Immature natural killer cell (primary cell): Measurements from ENCODE around the gene GRIK3. TPM values are rescaled to one million over a fixed set of nuclear protein-coding genes. Genes with fewer than 3 reads are reported as not detected.
A peak's percentile ranks its signal among the peaks of the same experiment; 100 is the strongest.

ENCODE experiments used
- DNase-seq, 3 donors: peaks; one replicate each; pipeline ENCODE4 v3.0.0; 2022; ENCODE audit warnings: mixed read lengths in 1 of 3
- H3K27ac Mint-ChIP-seq, 6 donors: one replicate each; pipeline ENCODE4 v1.8.0; 2020; ENCODE audit warnings: mixed read lengths in 6 of 6, mild to moderate bottlenecking in 5 of 6, inconsistent platforms in 4 of 6, moderate library complexity in 3 of 6
- H3K27me3 Mint-ChIP-seq, 3 donors: one replicate each; pipeline ENCODE4 v1.8.0; 2020 to 2021; ENCODE audit warnings: low read depth in 3 of 3, mild to moderate bottlenecking in 3 of 3, mixed read lengths in 3 of 3, moderate library complexity in 3 of 3, inconsistent platforms in 1 of 3
- H3K36me3 Mint-ChIP-seq, 3 donors: one replicate each; pipeline ENCODE4 v1.8.0; 2020; ENCODE audit warnings: mixed read lengths in 3 of 3, inconsistent platforms in 2 of 3, mild to moderate bottlenecking in 2 of 3
- H3K4me1 Mint-ChIP-seq, 2 donors: one replicate each; pipeline ENCODE4 v1.8.0; 2020; ENCODE audit warnings: inconsistent platforms in 2 of 2, mild to moderate bottlenecking in 2 of 2, mixed read lengths in 2 of 2, moderate library complexity in 1 of 2
- H3K4me3 Mint-ChIP-seq, 5 donors: one replicate each; pipeline ENCODE4 v1.8.0; 2020; ENCODE audit warnings: mild to moderate bottlenecking in 5 of 5, mixed read lengths in 5 of 5, inconsistent platforms in 3 of 5, moderate library complexity in 3 of 5
- H3K9me3 Mint-ChIP-seq, 6 donors: one replicate each; pipeline ENCODE4 v1.8.0; 2020; ENCODE audit warnings: mild to moderate bottlenecking in 6 of 6, mixed read lengths in 6 of 6, inconsistent platforms in 4 of 6, moderate library complexity in 3 of 6
- polyA plus RNA-seq, 3 donors: library from polyadenylated mRNA; unstranded; fragments of 300-500 nt; fragmentation: Illumina TruSeq; gene quantifications; one replicate each; pipeline ENCODE4 v1.2.3, GENCODE V29; 2021

GRIK3 gene
- polyA plus RNA-seq, 3 donors from 2014 or later = not detected

DNA sequence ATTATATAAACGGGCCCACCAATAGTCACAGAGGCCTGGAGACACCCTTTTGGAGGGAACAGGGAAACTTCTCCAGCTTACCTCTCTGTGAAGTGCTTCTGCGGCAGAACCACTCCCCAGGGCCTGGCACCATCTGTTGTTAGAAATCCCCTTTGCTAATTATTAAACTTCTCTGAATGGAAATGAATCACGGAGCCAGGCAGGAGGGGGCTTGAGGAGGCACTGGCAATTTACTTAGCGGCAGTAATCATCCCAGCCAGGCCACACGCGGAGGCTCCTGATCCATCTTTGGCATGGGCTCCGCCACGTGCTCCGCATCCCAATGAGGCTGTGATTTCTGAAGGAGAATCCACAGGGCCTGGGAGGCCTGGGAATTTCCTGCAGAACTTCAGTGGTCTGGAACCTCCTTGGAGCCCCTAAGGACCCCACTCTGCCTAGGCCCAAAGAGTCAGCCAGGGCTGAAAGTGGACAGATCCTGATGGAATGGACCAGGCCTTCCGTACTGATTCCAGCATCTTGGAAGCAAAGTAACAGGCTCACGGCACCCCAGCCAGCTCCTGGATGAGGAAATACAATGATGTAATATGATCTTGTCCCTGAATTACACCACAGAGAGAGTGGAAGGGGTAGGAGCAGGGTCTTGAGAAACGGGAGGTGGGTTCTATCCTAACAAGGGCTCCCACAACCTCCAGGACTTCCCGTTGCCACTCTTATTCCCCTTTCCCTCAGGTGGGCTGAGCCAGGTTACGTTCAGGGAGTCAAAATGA lies 62.3 kb downstream of the GRIK3 start:
- H3K4me1 Mint-ChIP-seq = no peaks in the 10 kb centered on the region
- no peak overlapping the region for H3K4me3 Mint-ChIP-seq
- peaks cover 0 to 2% (median 0%) of the 10 kb centered on the region in 6 donors for H3K9me3 Mint-ChIP-seq
- no peak for DNase-seq
- no peak overlapping the region for H3K27ac Mint-ChIP-seq
- peaks cover 2 to 8% (median 5%) of the 10 kb centered on the region in 3 donors for H3K27me3 Mint-ChIP-seq
- H3K36me3 Mint-ChIP-seq = no peaks in the 10 kb centered on the region

DNA sequence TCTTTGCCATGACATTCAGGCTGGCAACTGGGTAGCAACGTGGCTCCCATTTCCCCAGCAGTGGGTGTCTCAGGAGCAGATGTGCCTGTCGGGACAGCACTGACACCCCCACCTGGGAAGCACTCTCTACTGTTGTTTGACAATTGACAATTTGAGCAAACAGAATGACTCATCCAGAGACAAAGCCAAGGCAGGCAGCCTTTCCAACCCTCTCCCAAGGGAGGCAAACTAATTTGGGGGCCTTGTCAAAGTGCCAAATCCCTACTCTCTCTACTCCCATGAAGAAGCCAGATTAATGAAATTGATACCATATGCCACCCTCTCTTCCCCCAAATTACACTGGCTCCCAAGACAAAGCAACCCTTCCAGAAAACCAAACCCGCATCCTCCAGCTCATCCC lies 65.6 kb downstream of the GRIK3 start:
- Mint-ChIP-seq H3K9me3 (no peaks in the 10 kb centered on the region), H3K27me3 (peaks cover 2 to 7% (median 5%) of the 10 kb centered on the region in 3 donors), H3K4me3 (no peak overlapping the region), H3K4me1 (no peaks in the 10 kb centered on the region), H3K27ac (no peak overlapping the region), H3K36me3 (no peaks in the 10 kb centered on the region)
- no peak for DNase-seq

DNA sequence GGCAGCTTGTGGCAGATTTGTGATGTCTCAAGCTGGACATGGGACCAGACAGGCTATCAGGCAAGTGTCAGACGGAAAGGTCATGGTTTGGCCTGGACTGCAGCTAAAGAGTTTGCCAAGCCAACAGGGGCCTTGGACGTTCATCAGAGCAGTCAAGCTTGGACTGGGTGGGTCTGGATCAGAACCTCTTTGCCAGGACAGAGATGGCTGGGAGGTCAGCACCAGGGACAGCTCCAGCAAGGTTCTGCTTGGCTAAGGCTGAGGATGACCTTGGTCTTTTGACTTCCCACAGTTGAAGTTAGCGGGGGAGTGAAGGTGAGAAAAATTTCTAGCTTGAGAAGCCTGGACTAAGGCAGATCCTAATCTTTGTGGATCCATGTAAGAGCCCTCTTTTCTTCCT lies 68.1 kb downstream of the GRIK3 start:
- H3K27me3 Mint-ChIP-seq = peaks cover 2 to 7% (median 5%) of the 10 kb centered on the region in 3 donors
- DNase-seq = no peak
- H3K27ac Mint-ChIP-seq = no peak overlapping the region
- H3K4me3 Mint-ChIP-seq = no peak overlapping the region
- no peaks in the 10 kb centered on the region for H3K36me3 Mint-ChIP-seq
- no peaks in the 10 kb centered on the region for H3K4me1 Mint-ChIP-seq
- H3K9me3 Mint-ChIP-seq = peaks cover 0 to 1% (median 0%) of the 10 kb centered on the region in 6 donors

DNA sequence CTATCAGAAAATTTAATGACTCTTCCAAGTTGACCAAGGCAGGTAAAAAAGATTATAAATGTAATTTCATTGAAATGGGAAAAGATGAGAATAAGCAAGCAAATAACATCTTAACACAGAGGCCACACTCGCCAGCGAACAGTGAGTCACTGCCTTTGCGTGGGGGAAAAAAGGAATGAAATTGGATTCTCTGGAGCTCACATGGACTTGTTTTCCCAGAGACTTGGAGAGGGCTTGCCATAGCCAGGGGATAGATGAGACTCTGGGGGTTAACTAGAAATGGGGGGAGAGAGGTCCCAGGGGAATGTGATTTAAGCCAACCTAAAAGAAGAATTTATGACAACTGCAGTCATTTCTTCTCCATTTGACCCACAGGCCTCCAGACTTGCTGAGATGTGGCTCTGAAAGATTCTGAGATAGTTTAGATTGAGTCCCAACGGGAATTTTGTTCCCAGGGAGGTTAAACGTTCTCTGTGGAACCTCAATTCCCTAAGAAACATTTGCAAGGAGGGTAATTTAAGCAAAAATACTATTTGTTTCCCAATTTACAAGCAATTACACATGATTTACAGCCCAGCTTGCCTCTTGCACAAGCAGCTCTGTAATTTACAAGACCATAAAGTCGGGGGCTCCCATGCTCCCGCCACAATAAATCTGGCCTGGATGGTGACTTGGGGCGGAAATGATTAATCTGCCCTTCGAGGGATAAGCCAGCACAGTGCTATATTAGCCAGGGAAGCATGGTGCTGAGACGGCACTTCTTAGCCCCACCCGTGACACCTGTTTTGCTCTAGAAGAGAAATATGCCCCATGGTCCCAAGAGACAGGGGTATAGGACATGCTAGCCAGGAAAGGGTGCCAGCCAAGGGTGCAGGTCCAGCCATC lies 68.8 kb downstream of the GRIK3 start:
- no peaks in the 10 kb centered on the region for H3K4me1 Mint-ChIP-seq
- peaks cover 2 to 9% (median 5%) of the 10 kb centered on the region in 3 donors for H3K27me3 Mint-ChIP-seq
- peaks cover 0 to 1% (median 0%) of the 10 kb centered on the region in 6 donors for H3K9me3 Mint-ChIP-seq
- no peaks in the 10 kb centered on the region for H3K36me3 Mint-ChIP-seq
- no peak overlapping the region for H3K27ac Mint-ChIP-seq
- DNase-seq = no peak
- H3K4me3 Mint-ChIP-seq = no peak overlapping the region

DNA sequence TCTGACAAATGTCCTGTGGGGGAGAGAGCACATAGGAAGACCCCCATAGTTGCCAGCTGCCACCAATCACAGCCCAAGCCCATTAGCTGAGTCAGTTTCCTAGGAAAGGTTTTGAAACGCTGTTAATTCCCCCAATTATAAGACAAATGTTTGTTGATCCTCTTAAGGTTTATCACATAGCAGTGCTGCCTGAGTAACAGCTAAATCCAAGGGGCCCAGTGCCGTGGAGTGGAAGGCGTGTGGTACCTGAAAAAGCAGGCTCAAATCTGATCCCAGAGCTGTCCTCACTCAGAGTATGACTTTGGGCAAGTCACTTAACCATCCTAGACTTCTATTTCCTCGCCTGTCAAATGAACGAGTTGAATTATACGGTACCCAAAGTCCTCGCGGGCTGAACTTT lies 69.5 kb downstream of the GRIK3 start:
- DNase-seq = no peak
- Mint-ChIP-seq H3K36me3 (no peaks in the 10 kb centered on the region), H3K9me3 (peaks cover 0 to 1% (median 0%) of the 10 kb centered on the region in 6 donors), H3K27ac (no peak overlapping the region), H3K27me3 (peaks cover 2 to 9% (median 5%) of the 10 kb centered on the region in 3 donors), H3K4me3 (no peak overlapping the region), H3K4me1 (no peaks in the 10 kb centered on the region)

DNA sequence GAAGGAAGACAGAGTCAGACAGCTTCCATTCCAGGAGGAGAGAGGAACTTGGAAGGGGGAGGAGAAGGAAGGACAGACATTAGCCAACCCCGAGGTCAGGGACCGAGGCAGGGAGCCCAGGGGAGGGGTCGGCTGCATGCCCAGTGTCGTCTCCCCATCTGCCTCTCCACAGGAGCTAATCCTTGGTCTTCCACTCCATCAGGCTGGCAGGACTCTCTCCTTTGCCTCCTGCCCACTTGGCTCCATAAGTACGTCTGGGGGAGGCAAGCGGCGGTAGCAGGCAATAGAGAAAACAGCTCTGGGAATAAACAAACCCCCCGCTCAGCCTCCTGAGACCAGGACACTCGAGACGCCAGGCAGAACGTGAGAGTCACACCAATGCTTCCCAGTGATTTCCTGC lies 71.3 kb downstream of the GRIK3 start:
- Mint-ChIP-seq H3K36me3 (no peaks in the 10 kb centered on the region), H3K4me1 (no peaks in the 10 kb centered on the region), H3K27ac (peak overlapping the region in 1 of 6 donors; percentile 53), H3K4me3 (no peak overlapping the region), H3K27me3 (peaks cover 0 to 4% (median 3%) of the 10 kb centered on the region in 3 donors), H3K9me3 (peaks cover 0 to 1% (median 0%) of the 10 kb centered on the region in 6 donors)
- no peak for DNase-seq

DNA sequence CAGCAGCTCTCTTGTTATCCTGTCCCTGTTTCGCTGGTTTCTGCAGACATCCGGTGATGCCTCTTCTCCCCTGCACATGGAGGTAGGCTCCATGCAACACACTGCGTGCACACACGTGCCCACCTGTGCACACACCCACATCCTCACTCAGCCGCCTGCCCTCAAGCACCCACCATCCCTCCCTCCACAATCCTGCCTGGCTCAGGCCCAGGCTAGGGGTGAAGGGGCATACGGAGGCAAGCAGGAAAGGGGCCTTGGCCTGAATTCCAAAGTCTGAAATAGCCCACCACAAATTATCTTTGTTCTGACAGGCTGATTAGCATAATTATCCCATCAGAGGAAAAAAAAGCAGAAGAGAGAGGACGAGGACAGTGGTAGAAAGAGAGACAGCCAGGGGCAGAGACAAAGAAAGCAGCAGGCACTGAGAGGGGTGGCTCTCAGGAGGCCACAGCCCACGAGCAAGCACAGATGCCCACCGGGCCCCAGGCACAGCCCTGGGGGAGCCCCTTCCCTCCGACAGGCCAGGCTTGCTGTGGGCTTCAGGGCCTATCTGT lies 73.2 kb downstream of the GRIK3 start:
- peaks cover 0 to 1% (median 0%) of the 10 kb centered on the region in 6 donors for H3K9me3 Mint-ChIP-seq

DNA sequence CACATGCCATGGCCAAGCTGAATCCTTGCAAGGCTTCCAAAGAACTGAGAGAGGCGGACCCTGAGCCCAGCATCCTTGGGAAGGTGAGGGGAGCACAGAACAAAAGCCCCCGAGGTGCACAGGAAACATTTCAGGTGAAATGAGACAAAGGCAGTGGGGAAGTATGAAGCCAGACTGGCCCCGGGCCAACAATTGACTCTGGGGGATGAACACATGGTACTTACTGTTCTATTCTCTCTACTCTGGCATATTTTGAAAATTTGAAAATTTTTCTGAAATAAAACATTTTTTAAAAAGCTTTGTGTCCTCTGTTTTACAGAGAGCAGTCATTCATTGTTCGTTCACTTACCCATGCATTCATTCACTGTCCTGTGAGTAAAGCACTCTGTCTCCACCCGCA lies 77.7 kb downstream of the GRIK3 start:
- no peaks in the 10 kb centered on the region for H3K4me1 Mint-ChIP-seq
- H3K36me3 Mint-ChIP-seq = no peaks in the 10 kb centered on the region
- no peak overlapping the region for H3K4me3 Mint-ChIP-seq

More for the DNA sequence above, 73.2 kb downstream of the GRIK3 start:
- H3K4me1 Mint-ChIP-seq = no peaks in the 10 kb centered on the region
- peaks cover 0 to 5% (median 4%) of the 10 kb centered on the region in 3 donors for H3K27me3 Mint-ChIP-seq
- no peak overlapping the region for H3K4me3 Mint-ChIP-seq
- DNase-seq = no peak
- no peak overlapping the region for H3K27ac Mint-ChIP-seq
- no peaks in the 10 kb centered on the region for H3K36me3 Mint-ChIP-seq

DNA sequence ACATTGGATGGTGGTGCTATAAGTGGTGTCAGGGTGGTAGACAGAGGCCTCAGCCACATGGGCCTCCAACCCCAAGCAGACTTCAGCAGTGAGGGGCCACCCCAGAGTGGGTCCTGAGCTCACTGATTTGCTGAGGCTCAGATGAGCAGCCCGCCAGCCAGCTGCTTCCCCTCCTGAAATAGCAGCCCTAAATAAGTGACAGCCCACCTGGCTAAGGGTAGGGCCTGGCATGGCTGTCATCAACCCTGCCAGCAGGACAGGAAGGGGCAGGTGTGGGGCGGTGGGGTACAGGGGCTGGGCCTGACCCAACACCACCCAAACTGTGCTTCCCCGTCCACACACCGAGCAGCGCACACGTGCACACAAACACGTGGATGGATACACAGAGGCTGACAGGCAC lies 79.3 kb downstream of the GRIK3 start:
- no peak for DNase-seq
- no peak overlapping the region for H3K4me3 Mint-ChIP-seq
- H3K4me1 Mint-ChIP-seq = no peaks in the 10 kb centered on the region
- H3K27ac Mint-ChIP-seq = no peak overlapping the region
- no peaks in the 10 kb centered on the region for H3K9me3 Mint-ChIP-seq
- H3K27me3 Mint-ChIP-seq = peaks cover 0 to 6% (median 0%) of the 10 kb centered on the region in 3 donors
- H3K36me3 Mint-ChIP-seq = no peaks in the 10 kb centered on the region

More for the DNA sequence above, 77.7 kb downstream of the GRIK3 start:
- DNase-seq = no peak
- Mint-ChIP-seq H3K27ac (no peak overlapping the region), H3K9me3 (no peaks in the 10 kb centered on the region), H3K27me3 (peaks cover 0 to 5% (median 1%) of the 10 kb centered on the region in 3 donors)

DNA sequence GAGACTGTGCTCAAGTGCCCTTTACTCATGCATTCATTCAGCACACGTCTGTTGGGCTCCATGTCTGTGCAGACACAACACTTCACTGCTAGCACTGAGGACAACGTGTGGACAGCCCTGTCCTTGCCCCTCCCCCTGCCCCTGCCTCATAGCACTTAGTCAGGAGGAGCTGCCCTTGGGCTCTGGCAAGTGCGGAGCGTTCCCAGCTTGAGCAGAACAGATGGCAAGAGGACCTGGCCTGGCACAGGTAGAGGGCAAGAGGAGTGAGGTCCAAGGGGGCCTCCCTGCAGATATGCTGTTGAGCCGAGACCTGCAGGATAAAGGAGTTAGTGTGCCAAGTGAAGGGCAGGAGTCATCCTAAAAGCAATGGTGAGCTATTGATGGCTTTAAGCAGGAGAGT lies 81.3 kb downstream of the GRIK3 start:
- peaks cover 0 to 8% (median 0%) of the 10 kb centered on the region in 3 donors for H3K27me3 Mint-ChIP-seq
- no peak overlapping the region for H3K27ac Mint-ChIP-seq
- H3K36me3 Mint-ChIP-seq = no peaks in the 10 kb centered on the region
- DNase-seq = no peak
- H3K4me3 Mint-ChIP-seq = no peak overlapping the region
- no peaks in the 10 kb centered on the region for H3K9me3 Mint-ChIP-seq
- H3K4me1 Mint-ChIP-seq = no peaks in the 10 kb centered on the region

DNA sequence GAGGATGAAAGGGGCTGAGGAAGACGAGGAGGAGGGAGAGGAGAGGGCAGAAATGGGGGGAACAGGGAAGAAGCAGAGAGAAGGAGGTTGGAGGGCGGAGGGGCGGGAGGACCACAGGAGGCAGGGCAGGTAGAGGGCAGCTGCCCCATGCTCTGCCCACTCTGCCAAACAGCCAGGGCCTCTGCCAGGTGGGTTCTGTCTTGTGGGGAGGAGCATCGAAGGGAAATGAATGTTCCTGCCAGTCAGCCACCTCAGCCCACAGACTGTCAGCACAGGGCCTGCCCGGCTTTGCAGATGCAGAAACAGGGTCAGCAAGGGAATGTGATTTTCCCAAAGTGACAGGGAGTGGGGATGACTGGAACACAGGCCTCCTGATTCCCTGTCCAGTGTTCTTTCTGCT lies 82.6 kb downstream of the GRIK3 start:
- Mint-ChIP-seq H3K4me1 (no peaks in the 10 kb centered on the region), H3K9me3 (no peaks in the 10 kb centered on the region), H3K36me3 (no peaks in the 10 kb centered on the region), H3K4me3 (no peak overlapping the region), H3K27me3 (peaks cover 0 to 7% (median 6%) of the 10 kb centered on the region in 3 donors), H3K27ac (no peak overlapping the region)
- no peak for DNase-seq

DNA sequence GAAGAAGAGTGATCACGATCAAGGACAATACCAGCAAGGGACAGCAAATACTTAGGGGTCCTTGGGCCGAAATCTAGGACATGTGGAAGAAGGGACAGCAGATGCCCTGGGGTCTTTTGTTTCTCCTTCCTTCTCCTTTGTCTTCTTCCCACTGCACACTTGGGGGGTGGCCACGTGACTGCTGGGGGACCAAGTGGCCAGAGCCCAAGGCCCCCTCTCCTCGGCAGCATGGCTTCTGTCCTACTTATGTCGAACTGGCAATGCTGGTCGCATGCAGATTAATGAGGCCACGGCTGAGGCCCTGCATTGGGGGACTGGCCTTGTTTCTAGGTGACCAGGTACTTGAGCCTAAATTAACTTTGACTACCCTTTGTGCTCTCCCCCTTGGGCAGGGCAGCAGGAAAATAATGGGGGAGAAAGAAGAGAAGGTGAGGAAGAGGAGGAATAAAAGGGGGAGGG lies 83.0 kb downstream of the GRIK3 start:
- no peak for DNase-seq
- Mint-ChIP-seq H3K9me3 (no peaks in the 10 kb centered on the region), H3K4me1 (no peaks in the 10 kb centered on the region), H3K4me3 (no peak overlapping the region), H3K27me3 (peaks cover 0 to 7% (median 6%) of the 10 kb centered on the region in 3 donors), H3K36me3 (no peaks in the 10 kb centered on the region), H3K27ac (no peak overlapping the region)

DNA sequence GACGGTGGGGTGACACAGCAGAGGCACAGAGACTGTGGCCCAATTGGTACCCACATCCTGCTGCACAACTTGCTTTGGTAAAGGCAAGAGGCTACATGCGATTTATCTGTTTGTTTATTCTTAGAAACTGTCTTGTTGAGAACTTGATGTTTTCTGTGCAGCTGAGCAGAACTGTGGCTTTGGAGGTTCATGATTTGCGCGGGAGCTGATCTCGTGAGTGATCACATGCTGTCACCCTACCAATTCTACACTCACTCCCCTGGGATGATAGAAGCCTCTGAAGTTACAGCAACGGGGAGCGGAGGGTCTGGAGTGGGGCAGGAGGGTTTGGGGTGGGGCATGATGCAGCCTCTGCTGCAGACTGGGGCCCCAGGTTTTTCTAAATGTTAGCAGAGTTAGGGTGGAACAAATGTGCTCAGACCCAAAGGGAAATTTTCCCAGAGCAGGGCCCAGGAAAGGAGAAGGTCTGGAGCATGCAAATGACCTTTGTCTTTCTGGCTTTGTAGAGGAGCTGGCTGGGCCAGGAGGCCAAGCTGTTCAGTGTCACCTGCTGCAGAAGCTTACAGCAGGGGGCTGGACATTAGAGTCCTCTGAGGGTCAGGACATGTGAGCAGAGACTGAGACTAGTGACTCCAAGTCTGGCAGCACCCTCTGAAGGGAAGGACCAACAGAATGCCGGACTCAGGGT lies 83.6 kb downstream of the GRIK3 start:
- H3K9me3 Mint-ChIP-seq = no peaks in the 10 kb centered on the region
- H3K27ac Mint-ChIP-seq = no peak overlapping the region
- H3K4me1 Mint-ChIP-seq = no peaks in the 10 kb centered on the region
- DNase-seq = no peak
- H3K36me3 Mint-ChIP-seq = no peaks in the 10 kb centered on the region
- H3K4me3 Mint-ChIP-seq = no peak overlapping the region
- H3K27me3 Mint-ChIP-seq = peaks cover 0 to 7% (median 6%) of the 10 kb centered on the region in 3 donors
